ENCODE results near the gene COG3.

COG3 gene

GRCh38 chr13:45503658-45504057 is 38.9 kb downstream of the COG3 start:
- DNase-seq (ENCODE audit: low read depth), result no peak

- no peak for DNase-seq (ENCODE audit: low read depth)
Measured at GRCh38 chr13:45506811-45507210, 42.1 kb downstream of the COG3 start.

GRCh38 chr13:45508776-45509175 is 44.0 kb downstream of the COG3 start:
- no peak for DNase-seq (ENCODE audit: low read depth)

- DNase-seq (ENCODE audit: low read depth), result no peak
Measured at GRCh38 chr13:45510672-45511071, 45.9 kb downstream of the COG3 start.

GRCh38 chr13:45511310-45512097 is 46.8 kb downstream of the COG3 start:
- DNase-seq (ENCODE audit: low read depth), result peak; percentile 38

GRCh38 chr13:45512098-45512496 is 47.4 kb downstream of the COG3 start:
- no peak for DNase-seq (ENCODE audit: low read depth)

GRCh38 chr13:45516757-45517156 is 52.0 kb downstream of the COG3 start:
- no peak for DNase-seq (ENCODE audit: low read depth)

GRCh38 chr13:45518525-45519245 is 53.9 kb downstream of the COG3 start:
- DNase-seq (ENCODE audit: low read depth), result no peak

GRCh38 chr13:45519493-45519892 is 54.8 kb downstream of the COG3 start:
- no peak for DNase-seq (ENCODE audit: low read depth)

GRCh38 chr13:45521297-45521696 is 56.6 kb downstream of the COG3 start:
- no peak for DNase-seq (ENCODE audit: low read depth)

- no peak for DNase-seq (ENCODE audit: low read depth)
Measured at GRCh38 chr13:45522571-45522970, 57.8 kb downstream of the COG3 start.

- no peak for DNase-seq (ENCODE audit: low read depth)
Measured at GRCh38 chr13:45527699-45528462, 63.1 kb downstream of the COG3 start.

- no peak for DNase-seq (ENCODE audit: low read depth)
Measured at GRCh38 chr13:45529758-45530157, 65.0 kb downstream of the COG3 start.

- DNase-seq (ENCODE audit: low read depth), result no peak
Measured at GRCh38 chr13:45534604-45535003, 69.9 kb downstream of the COG3 start.

- no peak for DNase-seq (ENCODE audit: low read depth)
Measured at GRCh38 chr13:45536224-45536623, 71.5 kb downstream of the COG3 start.

GRCh38 chr13:45537516-45537915 is 72.8 kb downstream of the COG3 start:
- peak; percentile 2 for DNase-seq (ENCODE audit: low read depth)

- DNase-seq (ENCODE audit: low read depth), result no peak
Measured at GRCh38 chr13:45538382-45538781, 73.6 kb downstream of the COG3 start.

GRCh38 chr13:45540195-45540594 is 75.5 kb downstream of the COG3 start:
- no peak for DNase-seq (ENCODE audit: low read depth)

GRCh38 chr13:45540864-45541263 is 76.1 kb downstream of the COG3 start:
- no peak for DNase-seq (ENCODE audit: low read depth)

- DNase-seq (ENCODE audit: low read depth), result no peak
Measured at GRCh38 chr13:45541806-45542205, 77.1 kb downstream of the COG3 start.

- no peak for DNase-seq (ENCODE audit: low read depth)
Measured at GRCh38 chr13:45542391-45542790, 77.7 kb downstream of the COG3 start.

- DNase-seq (ENCODE audit: low read depth), result no peak
Measured at GRCh38 chr13:45542878-45543277, 78.1 kb downstream of the COG3 start.

- no peak for DNase-seq (ENCODE audit: low read depth)
Measured at GRCh38 chr13:45544520-45544919, 79.8 kb downstream of the COG3 start.
